GM12878 (cell line): Measurements from ENCODE around the gene CFAP99. TPM values are rescaled to one million over a fixed set of nuclear protein-coding genes. Genes with fewer than 3 reads are reported as not detected.

Experiments used
- ATAC-seq: fragments of 200-7000 bp; cut with Tn5 transposase; 3 replicates; pipeline ENCODE4 v1.9.1; 2020; ENCODE audit warnings: mild to moderate bottlenecking, moderate library complexity
- BruUV-seq: library from RNA; stranded (reverse); fragments of 400-500 nt; replicated peaks from 2 replicates; lab custom pipeline; 2021; lab: Mats Ljungman, UMichigan
- CTCF ChIA-PET: fragments of 300-600 bp; sonication (Branson Sonifier 250); formaldehyde crosslinking; extraction: SDS; loops from one replicate; lab custom pipeline; 2021; ENCODE audit warnings: inconsistent platforms; lab: Yijun Ruan, JAX
- POLR2A ChIA-PET: fragments of 350-600 bp; formaldehyde crosslinking; extraction: SDS; loops from one replicate; lab custom pipeline; 2021; ENCODE audit warnings: inconsistent platforms; lab: Charles Lee
- RAD21 ChIA-PET: fragments of 300-600 bp; sonication (Branson Sonifier 250); formaldehyde crosslinking; loops from one replicate; lab custom pipeline; 2023; ENCODE audit warnings: antibody characterized with exemption; ENCODE audit not compliant: unreplicated experiment; lab: Charles Lee
- SMC1A ChIA-PET: fragments of 300-600 bp; sonication (Branson Sonifier 250); formaldehyde crosslinking; loops from one replicate; lab custom pipeline; 2023; ENCODE audit not compliant: unreplicated experiment, uncharacterized antibody; lab: Charles Lee
- DNase-seq: peaks from one replicate; pipeline ENCODE4 v3.0.0-alpha.2; 2011; ENCODE audit warnings: low read depth, low spot score
- FAIRE-seq: peaks from 3 replicates; lab custom pipeline; 2011; peaks lifted over from hg19 to GRCh38; lab: Jason Lieb, UNC
- H2AFZ ChIP-seq: 2 replicates; pipeline ENCODE4 v1.6.0; 2011; ENCODE audit warnings: low read depth, low read length, control low read depth; ENCODE audit not compliant: control insufficient read depth
- H3K27ac ChIP-seq: 2 replicates; pipeline ENCODE4 v1.5.1; 2011; ENCODE audit warnings: control low read depth; ENCODE audit not compliant: control insufficient read depth, insufficient read depth
- H3K27me3 ChIP-seq, 2 experiments: replicated peaks in 1 of 2; 2 replicates each; pipeline versions ENCODE4 v1.6.0 to v1.6.1; 2011; ENCODE audit warnings: low read length in 1 of 2; ENCODE audit not compliant: control insufficient read depth in 2 of 2, insufficient read depth in 2 of 2
- H3K36me3 ChIP-seq, 2 experiments: 2 replicates each; pipeline ENCODE4 v1.5.1; 2011; ENCODE audit warnings: low read length in 1 of 2; ENCODE audit not compliant: control insufficient read depth in 2 of 2, insufficient read depth in 2 of 2
- H3K4me1 ChIP-seq: 2 replicates; pipeline ENCODE4 v1.6.1; 2011; ENCODE audit warnings: mild to moderate bottlenecking, low read length, moderate library complexity, mixed read lengths; ENCODE audit not compliant: control insufficient read depth, insufficient read depth
- H3K4me2 ChIP-seq: 2 replicates; pipeline ENCODE4 v1.6.0; 2011; ENCODE audit warnings: control low read depth; ENCODE audit not compliant: control insufficient read depth, insufficient read depth
- H3K4me3 ChIP-seq: fragments of 200-600 bp; sonication (generic); 2 replicates; pipeline ENCODE4 v1.5.1; 2016
- H3K79me2 ChIP-seq: 2 replicates; pipeline ENCODE4 v1.6.0; 2011; ENCODE audit warnings: low read length; ENCODE audit not compliant: control insufficient read depth, insufficient read depth
- H3K9ac ChIP-seq: 2 replicates; pipeline ENCODE4 v1.8.0; 2011; ENCODE audit warnings: low read length, control low read depth, mixed read lengths; ENCODE audit not compliant: control insufficient read depth, insufficient read depth
- H3K9me3 ChIP-seq: replicated peaks from 3 replicates; pipeline ENCODE4 v1.5.1; 2011; ENCODE audit warnings: mild to moderate bottlenecking, low read length; ENCODE audit not compliant: control insufficient read depth, insufficient read depth
- H4K20me1 ChIP-seq: 2 replicates; pipeline ENCODE4 v1.6.0; 2011; ENCODE audit not compliant: control insufficient read depth, insufficient read depth
- DPF2 ChIP-seq: fragments of 450-650 bp; IDR thresholded peaks from 2 replicates; pipeline ENCODE4 v1.6.1; 2017; ENCODE audit warnings: mild to moderate bottlenecking
- E4F1 ChIP-seq: fragments of 450-650 bp; IDR thresholded peaks from 2 replicates; pipeline ENCODE4 v1.6.1; 2018; ENCODE audit warnings: borderline replicate concordance, mild to moderate bottlenecking; ENCODE audit not compliant: partially characterized antibody
- ELK1 ChIP-seq: IDR thresholded peaks from 2 replicates; pipeline ENCODE4 v1.6.1; 2012; ENCODE audit warnings: low read depth, low read length, improper control_type of control experiment
- GABPA ChIP-seq: IDR thresholded peaks from 2 replicates; pipeline ENCODE4 v1.6.1; 2014; ENCODE audit warnings: antibody characterized with exemption, low read depth, mild to moderate bottlenecking, inconsistent platforms
- NBN ChIP-seq: fragments of 450-650 bp; IDR thresholded peaks from 2 replicates; pipeline ENCODE4 v1.6.1; 2016
- NR2F1 ChIP-seq: fragments of 450-650 bp; conservative IDR thresholded peaks from 2 replicates; pipeline ENCODE4 v1.6.1; 2017; ENCODE audit warnings: mild to moderate bottlenecking
- RAD51 ChIP-seq: fragments of 450-650 bp; IDR thresholded peaks from 2 replicates; pipeline ENCODE4 v1.6.1; 2016; ENCODE audit warnings: moderate library complexity, mild to moderate bottlenecking, inconsistent platforms
- SMARCA5 ChIP-seq: fragments of 450-650 bp; IDR thresholded peaks from 2 replicates; pipeline ENCODE4 v1.6.1; 2017; ENCODE audit warnings: mild to moderate bottlenecking
- SUPT20H ChIP-seq: IDR thresholded peaks from 2 replicates; pipeline ENCODE4 v1.6.1; 2011; ENCODE audit warnings: low read depth, mild to moderate bottlenecking, low read length, moderate library complexity, borderline replicate concordance; ENCODE audit not compliant: control insufficient read depth
- TCF12 ChIP-seq: IDR thresholded peaks from 2 replicates; pipeline ENCODE4 v1.6.1; 2011; ENCODE audit warnings: low read depth, mild to moderate bottlenecking, low read length
- ZZZ3 ChIP-seq: IDR thresholded peaks from 2 replicates; pipeline ENCODE4 v1.6.1; 2011; ENCODE audit warnings: low read depth; ENCODE audit not compliant: control insufficient read depth, insufficient read length
- WGBS: methylation state at CpG from one replicate; pipeline ENCODE4 v1.1.6; 2016; ENCODE audit warnings: low lambda C conversion rate; ENCODE audit not compliant: insufficient replicate concordance, insufficient coverage; ENCODE audit errors: missing lambda C conversion rate; 5-methylcytosine and 5-hydroxymethylcytosine counted together
- in situ Hi-C: fragments of 300-500 bp; cut with MboI; formaldehyde crosslinking; loops from 9 replicates; pipeline ENCODE4 v1.14.3; 2018; ENCODE audit warnings: mixed read lengths
- intact Hi-C: fragments of 100-400 bp; cut with micrococcal nuclease; formaldehyde crosslinking; loops from one replicate; pipeline ENCODE4 v1.14.2; 2022; ENCODE audit not compliant: unreplicated experiment
- polyA plus RNA-seq, 11 experiments: library from polyadenylated mRNA; depleted of rRNA in 4 of 11; unstranded in 6 of 11; stranded (reverse) in 5 of 11; fragments of >200 nt; fragmentation: Nextera tagmentation in 4 of 11; fragmentation: Illumina TruSeq in 1 of 11; extraction: Ambion mirVana in 4 of 11; extraction: Trizol in 1 of 11; gene quantifications; 1 replicate in 1 of 11; 2 replicates in 10 of 11; pipeline versions ENCODE4 v1.2.1 to v1.2.3, GENCODE V29; 2011 to 2016; ENCODE audit warnings: inconsistent platforms in 2 of 11, missing spikeins in 2 of 11, low read depth in 1 of 11
- total RNA-seq, 4 experiments: library from RNA; depleted of rRNA in 3 of 4; stranded (reverse); fragments of >200 nt in 3 of 4; fragmentation: Illumina TruSeq in 1 of 4; extraction: Trizol in 1 of 4; gene quantifications; 2 replicates each; pipeline versions ENCODE4 v1.2.1 to v1.2.3, GENCODE V29; 2013 to 2021
- TF ChIP-seq, protein P1 (sequence below): IDR thresholded peaks from 2 replicates; pipeline ENCODE4 v1.6.1; 2011; ENCODE audit warnings: low read depth, low read length, improper control_type of control experiment, borderline replicate concordance

CFAP99 gene
- total and polyA plus RNA-seq, 10 of the 15 experiments (the other 5 are each of a cell fraction or from before 2014, with no cell fraction given) = not detected

- Histone ChIP-seq H3K9me3 (no peaks in the 10 kb centered on the region; the same call in 2 of the 3 replicates), H3K27ac (no peak overlapping the region), H4K20me1 (peaks cover 31% of the 10 kb centered on the region), H3K4me2 (no peak overlapping the region), H3K79me2 (peaks cover 81% of the 10 kb centered on the region), H3K9ac (no peak overlapping the region)
- no TSS peak for BruUV-seq
- DNase-seq (no peak), ATAC-seq (no peak)
- intact Hi-C loops = no loop called here
- SMC1A ChIA-PET = interaction anchor here (0.9 to 1.1 kb wide), 2 partner anchors 11 to 20 kb away, joined by 3 read pairs; no protein-coding TSS in a partner anchor
- TF ChIP-seq GABPA = no peak
- no peak for TF ChIP-seq ZZZ3
- TF ChIP-seq, all 136 proteins: peak for 0
- ChIA-PET CTCF (no interaction called here), RAD21 (no interaction called here), POLR2A (interaction anchor here (0.6 to 1.4 kb wide), 2 partner anchors 21 to 51 kb away, joined by 4 read pairs; partner anchors contain the start of gene RNF4)
- WGBS = 92% methylated on average over 9 of the region's 9 CpGs
- peaks cover 29 to 45% of the 10 kb centered on the region in 2 experiments for H3K36me3 ChIP-seq
- peaks cover 37% of the 10 kb centered on the region for H3K4me1 ChIP-seq
- H2AFZ ChIP-seq = no peak overlapping the region
- FAIRE-seq = no peak
- no peak overlapping the region for H3K4me3 ChIP-seq
- no peaks in the 10 kb centered on the region for H3K27me3 ChIP-seq
- in situ Hi-C loops = no loop called here
Observed at GRCh38 chr4:2489841-2490552, 71.2 kb downstream of the CFAP99 start.

- CTCF ChIA-PET = interaction anchor here (0.7 kb wide), 1 partner anchor 460 kb away, joined by 5 read pairs; no protein-coding TSS in a partner anchor
- Histone ChIP-seq H3K4me2 (no peak overlapping the region), H3K4me3 (no peak overlapping the region), H3K9me3 (no peaks in the 10 kb centered on the region; the same call in 2 of the 3 replicates), H3K27me3 (no peaks in the 10 kb centered on the region), H2AFZ (no peak overlapping the region), H3K27ac (no peak overlapping the region), H3K36me3 (peaks cover 40 to 64% of the 10 kb centered on the region in 2 experiments), H3K4me1 (peaks cover 32% of the 10 kb centered on the region), H3K9ac (no peak overlapping the region), H4K20me1 (peaks cover 14% of the 10 kb centered on the region), H3K79me2 (peaks cover 62% of the 10 kb centered on the region)
- intact Hi-C loops (no loop called here), in situ Hi-C loops (no loop called here)
- no peak for DNase-seq
- ATAC-seq = no peak
- BruUV-seq = no TSS peak
- FAIRE-seq = no peak
- POLR2A ChIA-PET = interaction anchor here (0.6 to 1.4 kb wide), 4 partner anchors 9 to 141 kb away, joined by 3 to 7 read pairs (median 4); no protein-coding TSS in a partner anchor
- 88% methylated on average over 1 of the region's 1 CpG for WGBS
- SMC1A ChIA-PET = interaction anchor here (0.8 to 1.0 kb wide), 3 partner anchors 10 to 22 kb away, joined by 3 read pairs; no protein-coding TSS in a partner anchor
- RAD21 ChIA-PET = interaction anchor here (1.0 kb wide), 1 partner anchor 42 kb away, joined by 3 read pairs; no protein-coding TSS in a partner anchor
- no peak for TF ChIP-seq NBN
- no peak for TF ChIP-seq DPF2
- TF ChIP-seq, protein P1, sequence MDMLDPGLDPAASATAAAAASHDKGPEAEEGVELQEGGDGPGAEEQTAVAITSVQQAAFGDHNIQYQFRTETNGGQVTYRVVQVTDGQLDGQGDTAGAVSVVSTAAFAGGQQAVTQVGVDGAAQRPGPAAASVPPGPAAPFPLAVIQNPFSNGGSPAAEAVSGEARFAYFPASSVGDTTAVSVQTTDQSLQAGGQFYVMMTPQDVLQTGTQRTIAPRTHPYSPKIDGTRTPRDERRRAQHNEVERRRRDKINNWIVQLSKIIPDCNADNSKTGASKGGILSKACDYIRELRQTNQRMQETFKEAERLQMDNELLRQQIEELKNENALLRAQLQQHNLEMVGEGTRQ = no peak
- TF ChIP-seq TCF12 = no peak
- TF ChIP-seq ELK1 = no peak
- TF ChIP-seq RAD51 = no peak
- no peak for TF ChIP-seq E4F1
- no peak for TF ChIP-seq NR2F1
- no peak for TF ChIP-seq SMARCA5
- no peak for TF ChIP-seq SUPT20H
Observed at GRCh38 chr4:2492970-2493369, 74.2 kb downstream of the CFAP99 start.
